ENCODE results near the gene DNAH3.
A peak's percentile ranks its signal among the peaks of the same experiment; 100 is the strongest.
"Not testable (repeated sequence)": the region's sequence is repeated elsewhere in the genome, so short reads cannot be mapped to it uniquely, and the experiment has no call there.

The DNAH3 gene

GRCh38 chr16:21125191-21125590 is 25.5 kb downstream of the DNAH3 start:
- DNase-seq: no peak

GRCh38 chr16:21120976-21121520 is 29.6 kb downstream of the DNAH3 start:
- DNase-seq: peak; percentile 19

GRCh38 chr16:21117567-21117966 is 33.1 kb downstream of the DNAH3 start:
- no peak for DNase-seq

GRCh38 chr16:21116148-21116693 is 34.4 kb downstream of the DNAH3 start:
- DNase-seq: no peak

GRCh38 chr16:21115551-21115950 is 35.1 kb downstream of the DNAH3 start:
- not testable (repeated sequence) for DNase-seq

GRCh38 chr16:21103941-21104860 is 46.4 kb downstream of the DNAH3 start:
- DNase-seq: peak; percentile 16

- no peak for DNase-seq
These were observed 48.8 kb downstream of the DNAH3 start for GRCh38 chr16:21101631-21102420.

- DNase-seq: no peak
These were observed 50.2 kb downstream of the DNAH3 start for GRCh38 chr16:21100447-21100846.

GRCh38 chr16:21097151-21097550 is 53.5 kb downstream of the DNAH3 start:
- DNase-seq: no peak

- not testable (repeated sequence) for DNase-seq
These were observed 55.9 kb downstream of the DNAH3 start for GRCh38 chr16:21094719-21095118.

GRCh38 chr16:21092951-21093350 is 57.7 kb downstream of the DNAH3 start:
- DNase-seq: no peak

- no peak for DNase-seq
These were observed 61.8 kb downstream of the DNAH3 start for GRCh38 chr16:21088646-21089538.

- no peak for DNase-seq
These were observed 62.5 kb downstream of the DNAH3 start for GRCh38 chr16:21088143-21088542.

GRCh38 chr16:21084631-21085225 is 65.9 kb downstream of the DNAH3 start:
- no peak for DNase-seq

- DNase-seq: peak; percentile 45
These were observed 66.8 kb downstream of the DNAH3 start for GRCh38 chr16:21083729-21084268.

- no peak for DNase-seq
These were observed 69.3 kb downstream of the DNAH3 start for GRCh38 chr16:21081329-21081728.

- no peak for DNase-seq
These were observed 72.1 kb downstream of the DNAH3 start for GRCh38 chr16:21078563-21078962.

GRCh38 chr16:21076186-21076883 is 74.3 kb downstream of the DNAH3 start:
- DNase-seq: no peak

- no peak for DNase-seq
These were observed 75.4 kb downstream of the DNAH3 start for GRCh38 chr16:21075252-21075651.

GRCh38 chr16:21072976-21073375 is 77.7 kb downstream of the DNAH3 start:
- DNase-seq: no peak

Data from right kidney (tissue), 1 donor.